A204.1 (cell line): ENCODE measurements around the gene GNLY.

Source experiments
- FAIRE-seq: peaks from 2 replicates; lab custom pipeline; 2012; peaks lifted over from hg19 to GRCh38; lab: Jason Lieb, UNC

The GNLY gene

GRCh38 chr2:85728883-85729824 lies 35.0 kb downstream of the GNLY start:
- FAIRE-seq: no peak

- FAIRE-seq: no peak
Observed at GRCh38 chr2:85729825-85730510, 35.8 kb downstream of the GNLY start.

- no peak for FAIRE-seq
Observed at GRCh38 chr2:85730686-85731230, 36.6 kb downstream of the GNLY start.

GRCh38 chr2:85731606-85732005 lies 37.4 kb downstream of the GNLY start:
- no peak for FAIRE-seq

GRCh38 chr2:85732467-85733120 lies 38.4 kb downstream of the GNLY start:
- no peak for FAIRE-seq

GRCh38 chr2:85733121-85733960 lies 39.2 kb downstream of the GNLY start:
- no peak for FAIRE-seq

- FAIRE-seq: no peak
Observed at GRCh38 chr2:85734015-85734414, 39.9 kb downstream of the GNLY start.

- no peak for FAIRE-seq
Observed at GRCh38 chr2:85734942-85735608, 40.9 kb downstream of the GNLY start.

- no peak for FAIRE-seq
Observed at GRCh38 chr2:85735691-85736090, 41.5 kb downstream of the GNLY start.

- no peak for FAIRE-seq
Observed at GRCh38 chr2:85736456-85737355, 42.5 kb downstream of the GNLY start.

- FAIRE-seq: no peak
Observed at GRCh38 chr2:85737481-85737880, 43.3 kb downstream of the GNLY start.

- FAIRE-seq: no peak
Observed at GRCh38 chr2:85737961-85738360, 43.8 kb downstream of the GNLY start.

- no peak for FAIRE-seq
Observed at GRCh38 chr2:85740193-85740592, 46.0 kb downstream of the GNLY start.

GRCh38 chr2:85741211-85741832 lies 47.2 kb downstream of the GNLY start:
- FAIRE-seq: no peak

GRCh38 chr2:85741833-85742455 lies 47.8 kb downstream of the GNLY start:
- no peak for FAIRE-seq

GRCh38 chr2:85743304-85743978 lies 49.3 kb downstream of the GNLY start:
- FAIRE-seq: no peak

- no peak for FAIRE-seq
Observed at GRCh38 chr2:85744055-85744454, 49.9 kb downstream of the GNLY start.

GRCh38 chr2:85744741-85745601 lies 50.8 kb downstream of the GNLY start:
- no peak for FAIRE-seq
